HG03558 (cell line): ENCODE results near the gene COL9A1.

Source experiments
- ATAC-seq: cut with Tn5 transposase; IDR thresholded peaks from one replicate; pipeline ENCODE4 v1.9.1; 2021; ENCODE audit warnings: moderate number of reproducible peaks; ENCODE audit not compliant: unreplicated experiment; ENCODE audit errors: extremely low read depth

The COL9A1 gene

DNA sequence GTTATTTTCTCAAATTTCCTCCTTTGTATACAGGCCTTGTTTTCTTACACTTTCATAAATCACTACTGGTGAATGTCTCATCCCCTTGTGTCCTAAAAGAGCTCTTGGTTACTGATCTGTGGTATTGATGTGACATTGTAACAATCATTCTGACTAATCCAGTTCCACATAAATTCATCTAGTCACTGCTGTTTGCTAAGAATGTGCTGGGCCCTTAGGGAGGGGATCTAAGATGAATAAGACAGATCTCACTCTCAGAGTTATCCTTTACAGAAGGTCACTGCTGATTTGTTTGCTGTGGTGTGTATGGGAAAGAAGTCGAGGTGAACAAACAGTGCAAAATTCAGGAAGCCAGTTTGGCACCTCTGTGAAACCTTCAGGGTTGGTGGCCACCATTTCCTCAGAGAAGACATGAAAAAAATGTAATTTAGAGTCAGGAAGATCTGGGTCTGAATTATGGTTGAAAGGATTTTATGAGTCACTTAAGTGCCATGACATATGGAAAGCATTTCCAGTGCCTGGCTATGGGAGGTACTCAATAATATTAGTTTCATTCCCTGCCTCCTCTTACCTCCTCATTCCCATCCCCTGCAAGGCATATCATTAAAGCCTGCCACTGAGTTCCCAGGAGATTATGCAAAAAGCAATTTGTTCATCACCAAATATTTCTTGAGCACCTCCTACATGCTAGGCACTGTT is 121.8 kb downstream of the COL9A1 start:
- ATAC-seq: peak; percentile 75

DNA sequence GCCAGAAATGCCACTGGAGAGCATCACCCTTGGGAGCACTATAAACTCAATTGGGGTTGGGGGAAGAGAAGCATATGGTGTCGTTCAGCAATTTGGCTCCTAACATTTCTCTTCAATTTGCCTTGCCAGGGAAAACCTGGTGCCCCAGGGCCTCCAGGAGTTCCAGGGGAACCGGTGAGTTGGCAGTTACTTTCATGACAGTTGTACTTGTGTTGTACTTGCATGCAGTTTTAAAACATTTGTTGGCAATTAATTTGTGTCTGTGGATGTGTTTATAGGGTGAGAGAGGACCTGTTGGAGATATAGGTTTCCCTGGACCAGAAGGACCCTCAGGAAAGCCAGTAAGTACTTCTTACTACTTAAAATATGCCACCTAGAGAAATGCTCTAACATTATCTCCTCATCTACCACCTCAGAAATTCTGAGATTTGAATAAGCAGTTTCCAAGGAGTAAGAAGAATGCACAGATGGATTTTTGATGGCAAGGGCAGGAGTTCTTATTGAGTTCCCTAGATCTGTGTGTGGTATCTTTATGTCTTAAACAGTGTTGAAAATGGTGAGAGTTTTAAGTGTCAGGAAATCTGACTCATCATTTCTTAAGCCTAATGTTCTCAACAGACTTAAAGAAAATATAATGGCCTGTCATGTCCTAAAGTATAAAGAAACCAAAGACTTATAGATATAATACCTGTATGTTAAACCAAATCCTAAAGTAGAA is 122.5 kb downstream of the COL9A1 start:
- no peak for ATAC-seq

DNA sequence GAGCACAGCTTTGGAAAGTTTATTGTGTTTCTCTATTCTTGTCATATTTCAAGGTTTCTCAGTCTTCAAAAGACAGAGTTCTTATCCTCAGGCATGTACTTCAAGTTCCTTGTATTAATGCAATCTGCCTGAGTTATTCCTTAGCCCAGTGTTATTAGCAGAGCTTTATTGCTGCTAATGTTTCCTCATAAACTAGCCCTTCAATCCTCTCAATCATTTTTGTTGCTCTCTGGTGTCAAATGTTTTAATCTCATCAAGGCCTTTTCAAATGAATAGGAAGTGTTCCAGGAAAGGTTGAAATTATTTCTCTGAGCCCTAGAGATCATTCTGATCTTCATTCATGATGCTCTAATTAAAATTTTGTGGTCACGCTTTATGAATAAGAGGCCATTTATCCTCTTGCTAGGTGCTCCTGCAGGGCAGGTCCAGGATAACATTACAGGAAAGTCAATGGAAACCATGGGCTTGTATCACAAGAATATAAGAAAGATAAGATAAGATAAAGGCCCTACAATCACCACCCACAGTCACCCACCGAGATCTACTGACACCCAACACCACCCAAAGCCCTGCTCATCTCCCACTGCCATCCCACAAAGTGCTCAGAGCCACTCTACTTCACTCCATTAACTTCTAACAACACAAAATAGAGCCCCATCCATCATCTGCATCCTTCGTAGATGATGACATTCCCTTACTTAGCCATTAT is 125.9 kb downstream of the COL9A1 start:
- no peak for ATAC-seq

DNA sequence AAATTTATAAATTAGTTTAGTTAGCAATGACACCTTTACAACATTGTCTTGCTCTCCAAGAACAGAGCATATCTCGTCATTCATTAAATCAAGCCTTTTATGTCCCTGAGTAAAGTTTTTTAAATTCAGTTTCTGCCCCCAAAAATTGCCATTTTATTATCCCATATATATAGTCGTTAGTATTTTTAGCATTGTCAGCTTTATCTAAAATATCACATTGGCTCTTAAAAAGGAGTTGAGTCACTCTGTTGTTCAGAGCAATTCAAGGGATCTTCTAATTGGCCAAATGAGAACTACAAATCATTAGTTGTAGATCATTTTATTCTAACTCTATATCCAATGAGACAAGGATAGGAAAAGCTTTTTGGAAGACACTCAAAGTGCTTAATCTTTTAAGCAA is 127.1 kb downstream of the COL9A1 start:
- ATAC-seq: no peak

DNA sequence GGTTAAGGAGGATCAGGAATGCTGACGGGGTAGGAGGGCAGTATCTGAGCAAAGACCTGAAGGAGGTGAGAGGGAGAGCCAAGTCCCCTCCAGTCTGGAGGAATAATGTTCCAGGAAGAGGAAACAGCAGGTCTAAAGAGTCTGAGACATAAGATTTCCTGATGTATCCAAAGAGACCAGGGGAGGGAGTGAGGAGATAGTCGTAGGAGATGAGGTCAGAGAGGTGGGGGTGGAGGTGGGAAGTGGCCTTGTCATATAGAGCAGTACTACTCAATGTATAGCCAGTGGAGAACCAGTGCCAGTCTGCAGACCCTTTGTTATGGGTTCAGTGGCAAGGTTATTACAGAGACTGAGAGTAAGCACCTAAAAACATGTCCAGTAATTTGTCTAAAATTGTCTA is 130.6 kb downstream of the COL9A1 start:
- no peak for ATAC-seq

DNA sequence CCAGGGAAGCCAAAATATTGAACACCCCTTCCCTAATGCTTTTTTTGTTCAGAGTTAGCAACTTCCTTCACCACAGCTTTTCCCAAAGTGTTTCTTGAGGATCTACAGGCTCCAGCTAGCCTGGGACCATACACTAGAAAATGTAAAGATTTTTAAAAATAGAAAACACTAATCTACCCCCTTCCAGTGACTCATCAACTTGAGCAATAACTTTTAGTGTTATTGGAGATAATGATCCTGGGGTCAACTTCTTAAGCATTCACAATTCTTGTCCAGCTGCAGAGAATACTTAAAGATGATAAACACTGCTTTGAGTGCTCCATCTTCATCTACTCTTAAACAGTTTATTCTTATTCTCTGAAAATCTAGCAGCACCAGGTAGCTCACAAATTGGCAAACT is 131.6 kb downstream of the COL9A1 start:
- ATAC-seq: no peak

DNA sequence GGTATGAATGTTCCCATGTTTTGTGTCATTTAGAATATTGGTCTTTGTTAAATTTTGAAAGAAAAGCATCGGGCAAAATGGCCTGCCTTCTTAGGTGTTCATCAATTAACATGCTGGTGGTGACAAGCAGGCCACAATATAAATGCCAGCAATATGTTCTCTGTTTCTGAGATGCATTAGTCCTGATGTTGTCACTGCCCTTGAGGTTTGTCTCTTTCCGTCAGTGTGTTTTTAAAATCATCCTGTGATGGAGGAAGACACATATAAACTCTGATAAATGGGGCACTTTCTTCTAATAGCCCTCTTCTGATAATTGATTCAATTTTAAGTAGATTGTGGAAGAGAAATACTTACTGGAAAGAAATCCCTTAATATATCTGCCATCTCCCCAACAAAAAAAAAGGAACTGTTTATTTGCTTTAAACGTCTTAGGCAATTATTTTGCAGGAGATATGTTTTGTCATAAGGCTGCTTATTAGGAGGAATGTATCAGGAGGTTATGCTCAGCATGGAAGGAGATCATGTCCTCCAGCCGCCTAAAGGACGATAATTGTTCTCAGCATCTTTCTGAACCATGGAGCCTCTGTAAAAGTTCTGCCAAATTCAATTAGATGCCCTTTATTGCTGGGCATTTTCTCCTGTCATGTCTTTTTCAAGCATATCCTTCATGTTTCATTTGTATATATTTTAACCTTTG is 134.1 kb downstream of the COL9A1 start:
- no peak for ATAC-seq
